ENCODE measurements around the gene FOXN4.
"Not testable (repeated sequence)": the region's sequence is repeated elsewhere in the genome, so short reads cannot be mapped to it uniquely, and the experiment has no call there.

The FOXN4 gene

DNA sequence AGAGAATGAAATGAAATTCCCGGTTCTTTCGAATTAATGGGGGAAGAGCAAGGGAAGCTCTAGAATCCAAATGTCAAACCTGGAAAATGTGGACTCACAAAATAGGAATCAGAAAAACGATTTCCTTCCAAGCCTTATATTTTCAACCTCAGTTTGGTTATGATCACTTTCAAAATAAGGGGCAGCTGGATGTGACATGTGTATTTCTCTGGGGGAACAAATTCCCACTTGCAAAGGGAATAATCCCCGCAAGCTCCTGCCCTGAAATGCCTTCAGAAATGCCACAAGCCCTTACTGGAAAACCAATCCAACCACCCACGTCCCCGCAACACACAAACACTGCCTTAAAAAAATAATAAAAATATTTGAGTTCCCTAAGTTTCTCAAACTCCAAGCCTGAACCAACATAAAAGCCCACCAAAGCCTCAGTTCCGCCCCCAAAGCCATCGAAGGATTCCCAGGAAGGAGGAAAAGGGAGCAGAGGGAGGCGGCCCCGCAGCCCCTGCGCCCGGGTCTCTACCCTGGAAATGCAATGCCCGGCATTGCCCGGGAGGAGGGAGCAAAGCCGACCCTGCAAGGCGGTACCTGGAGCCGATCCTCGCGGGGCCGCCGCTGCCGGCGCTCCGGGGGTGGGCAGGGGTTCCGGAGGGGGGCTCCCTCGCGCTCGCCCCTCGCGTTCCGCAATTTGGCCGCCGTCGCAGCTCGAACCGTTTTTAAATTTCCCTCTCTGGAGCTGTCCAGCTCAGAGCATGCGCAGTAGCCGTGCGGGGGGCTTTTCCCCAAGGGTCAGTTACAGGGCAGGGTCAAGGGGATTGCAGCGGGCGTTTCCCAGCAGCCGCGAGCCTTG, at the start of gene FOXN4:
Gene FOXN4 (minus strand): TSS at position 751 of the 847 bp plus-strand sequence. CDS start 963 bp downstream, outside the sequence.
- DNase-seq, result peak; percentile 7

DNA sequence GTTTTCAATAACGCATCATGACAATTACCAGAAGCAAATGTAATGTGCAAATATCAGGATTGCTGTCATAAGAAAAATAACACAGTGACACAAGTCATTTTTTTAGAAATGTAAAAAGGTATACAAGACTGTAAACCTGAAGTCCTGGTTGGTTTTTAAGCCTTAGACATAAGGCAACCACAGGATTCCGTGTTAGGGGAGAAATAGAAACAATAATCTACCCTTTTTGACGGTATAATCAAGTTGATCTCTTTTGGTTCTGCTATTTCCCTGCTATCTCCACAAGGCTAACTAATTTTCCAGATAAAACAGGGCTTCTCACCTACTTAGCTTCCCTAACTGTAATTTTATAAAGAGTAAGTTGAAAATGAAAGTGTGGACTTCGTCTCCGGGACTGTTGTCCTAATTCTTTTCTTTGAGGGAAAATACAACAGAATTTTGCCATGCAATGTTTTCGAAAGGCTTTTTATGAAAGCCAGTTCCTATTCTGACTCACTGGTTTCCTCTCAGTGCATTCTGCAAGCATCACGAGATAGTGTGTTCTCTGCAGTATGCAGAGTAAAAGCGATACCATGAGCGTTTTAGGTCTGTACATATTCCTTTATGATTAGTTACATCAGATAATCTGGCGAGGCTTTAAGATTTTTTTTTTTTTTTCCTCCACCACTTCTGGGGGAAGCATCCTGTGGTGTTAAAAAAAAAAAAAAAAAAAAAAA, 49.2 kb upstream of the FOXN4 start:
- no peak for DNase-seq

DNA sequence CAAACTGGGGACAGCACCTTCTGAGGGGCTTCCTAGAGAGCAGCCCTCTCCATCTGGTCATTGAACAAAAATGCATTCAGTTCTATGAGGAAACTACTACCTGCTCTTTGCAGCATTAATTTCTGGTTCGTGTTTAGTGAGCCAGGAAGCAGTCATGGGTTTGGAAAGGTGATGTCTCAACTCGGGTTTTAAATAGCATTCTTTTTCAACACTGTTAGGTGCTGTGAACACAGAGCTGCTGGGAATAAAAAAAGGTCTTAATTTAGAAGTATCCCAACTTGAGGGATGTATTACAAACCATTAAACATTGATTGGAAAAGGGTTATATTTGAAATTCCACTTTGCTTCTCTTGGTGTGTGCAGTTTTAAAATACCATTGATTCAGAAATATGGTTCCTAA, 47.9 kb upstream of the FOXN4 start:
- DNase-seq, result no peak

DNA sequence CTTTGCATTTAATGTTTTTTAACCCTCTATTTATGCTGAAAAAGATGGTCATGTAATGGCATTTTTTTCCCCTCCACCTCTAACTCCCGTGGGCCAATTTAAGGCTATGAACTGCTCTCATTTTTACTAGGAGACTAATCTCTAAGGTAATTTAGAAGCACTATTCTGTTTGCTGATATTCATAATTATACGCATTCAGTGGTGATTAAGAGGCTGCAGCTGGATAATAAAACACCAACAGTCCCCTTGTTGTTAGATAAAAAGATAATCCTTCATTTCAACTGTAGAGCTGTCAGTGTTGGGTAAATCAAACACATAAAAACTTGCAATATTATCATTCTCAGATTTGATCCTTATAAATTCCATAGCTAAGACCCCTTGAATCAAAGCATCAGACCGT, 47.5 kb upstream of the FOXN4 start:
- DNase-seq, result no peak

DNA sequence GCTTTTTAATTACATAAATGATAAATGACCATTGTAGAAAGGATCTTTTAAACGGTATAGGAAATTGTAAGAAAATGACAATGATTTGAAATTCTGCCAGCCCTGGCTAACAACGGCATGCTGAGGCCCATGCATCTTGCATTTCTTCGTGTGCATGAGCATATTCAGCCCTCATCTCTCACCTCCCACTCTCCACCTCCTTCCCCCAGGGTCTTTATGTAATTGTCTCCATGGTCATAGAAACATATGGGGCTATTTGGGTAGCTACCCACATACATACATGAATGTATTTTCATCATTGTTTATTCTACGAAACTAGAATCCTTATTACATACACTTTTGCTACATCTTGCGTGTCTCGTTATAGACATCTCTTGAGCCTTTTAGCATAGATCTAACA, 43.1 kb upstream of the FOXN4 start:
- DNase-seq, result no peak

DNA sequence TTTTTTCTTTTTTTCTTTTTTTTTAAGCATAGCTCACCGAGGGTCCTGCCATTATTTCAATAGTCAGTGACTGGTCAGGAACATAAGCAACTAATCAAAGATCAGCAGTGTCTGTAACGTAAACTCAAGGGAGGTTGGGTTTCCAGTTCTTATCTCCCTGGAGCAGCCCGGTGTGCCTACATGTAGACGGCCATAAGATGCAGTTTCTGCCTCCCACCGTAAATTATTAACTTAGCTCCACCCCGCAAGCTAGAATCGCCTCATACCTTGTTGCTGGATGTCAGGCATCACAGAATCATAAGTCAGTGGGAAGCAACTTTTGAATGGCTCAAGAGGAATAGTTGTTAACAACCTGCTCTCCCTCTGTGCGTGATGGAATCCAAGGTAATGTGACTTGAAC, 38.5 kb upstream of the FOXN4 start, which contains the start of gene MYO1H:
Gene MYO1H (plus strand): TSS at position 312 of the 400 bp plus-strand sequence. CDS start 61 bp downstream, at position 373.
- no peak for DNase-seq

DNA sequence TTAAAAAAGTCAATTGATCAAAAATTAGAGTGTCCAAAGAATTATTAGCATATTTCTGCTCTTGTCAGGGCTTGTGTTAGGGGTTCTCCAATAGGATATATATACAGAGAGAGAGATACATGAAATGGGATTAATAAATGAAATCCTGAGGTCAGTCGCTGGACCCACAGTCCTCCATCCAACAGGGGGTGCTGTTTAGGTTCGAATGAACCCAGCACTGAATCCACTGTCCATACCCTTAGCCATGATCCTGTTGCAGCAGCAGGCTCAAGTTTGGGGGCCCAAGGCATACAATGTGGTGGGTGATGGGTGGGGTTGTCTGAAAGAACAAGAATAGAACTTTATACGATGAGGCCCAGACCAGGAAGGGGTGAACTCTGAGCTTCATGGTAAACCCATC, 37.8 kb upstream of the FOXN4 start:
- DNase-seq, result no peak

DNA sequence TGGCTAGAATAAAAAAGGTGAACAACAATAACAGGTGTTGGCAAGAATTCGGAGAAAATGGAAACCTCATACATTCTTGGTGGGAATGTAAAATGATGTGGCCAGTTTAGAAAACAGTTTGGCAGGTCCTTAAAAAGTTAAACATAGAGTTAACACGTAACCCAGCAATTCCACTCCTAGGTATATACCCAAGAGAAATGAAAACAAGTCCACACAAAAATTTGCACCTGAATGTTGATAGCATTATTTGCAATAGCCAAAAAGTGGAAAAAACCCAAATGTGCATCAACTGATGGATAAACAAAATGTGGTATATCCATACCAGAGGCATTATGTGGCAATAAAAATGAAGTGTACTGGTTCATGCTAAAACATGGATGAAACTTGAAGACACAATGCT, 36.3 kb upstream of the FOXN4 start:
- DNase-seq, result no peak

DNA sequence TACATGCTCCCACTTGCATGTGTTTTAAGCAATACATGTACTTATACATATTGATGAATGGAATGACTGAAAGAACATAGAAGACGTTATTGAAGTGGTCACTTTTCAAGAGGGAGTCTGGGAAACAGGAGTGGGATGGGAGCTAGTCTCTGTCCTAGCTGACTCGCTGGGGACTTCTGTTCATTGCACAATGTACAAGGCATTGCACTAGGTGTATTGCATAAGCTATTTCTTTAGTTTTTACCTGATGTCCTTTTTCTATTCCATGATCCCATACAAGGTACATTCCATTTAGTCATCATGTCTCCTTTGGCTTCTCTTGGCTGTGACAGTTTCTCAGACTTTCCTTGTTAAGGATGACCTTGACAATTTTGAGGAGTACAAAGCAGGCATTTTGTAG, 34.6 kb upstream of the FOXN4 start:
- no peak for DNase-seq

- DNase-seq, result no peak
These were observed 27.5 kb upstream of the FOXN4 start for GRCh38 chr12:109336593-109336992.

- DNase-seq, result no peak
These were observed 25.8 kb upstream of the FOXN4 start for GRCh38 chr12:109334887-109335286.

DNA sequence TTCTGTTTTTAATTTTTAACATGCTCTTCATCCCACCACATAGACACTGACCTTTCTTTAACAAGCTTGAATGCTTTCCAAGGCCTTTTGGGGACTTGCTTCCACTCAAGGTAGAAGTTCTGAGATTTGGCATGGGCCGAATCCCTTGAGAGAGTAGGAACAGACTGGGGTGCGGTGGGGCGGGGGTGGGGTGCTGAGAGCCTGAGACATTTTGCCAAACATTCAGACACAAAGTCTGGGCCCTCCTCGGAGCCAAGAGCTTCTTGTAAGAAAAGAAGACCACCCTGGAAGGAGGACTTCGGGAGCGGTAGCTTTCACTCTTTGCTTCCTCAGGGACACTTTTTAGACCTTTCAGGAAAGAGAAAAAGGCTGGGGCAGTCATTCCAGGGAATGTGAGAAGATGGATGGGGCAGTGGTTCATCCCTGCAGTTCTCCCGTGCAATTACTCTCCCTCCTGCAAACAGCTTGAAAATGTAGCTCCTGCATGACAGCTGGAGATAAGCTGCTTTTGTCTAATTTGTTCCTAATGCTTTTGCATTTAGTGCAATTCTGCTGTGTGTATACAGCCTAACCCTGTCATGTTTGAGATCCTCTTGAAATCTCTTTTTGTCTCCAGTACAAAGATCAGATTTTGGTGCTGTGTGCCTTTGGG, 22.3 kb upstream of the FOXN4 start:
- DNase-seq, result no peak

DNA sequence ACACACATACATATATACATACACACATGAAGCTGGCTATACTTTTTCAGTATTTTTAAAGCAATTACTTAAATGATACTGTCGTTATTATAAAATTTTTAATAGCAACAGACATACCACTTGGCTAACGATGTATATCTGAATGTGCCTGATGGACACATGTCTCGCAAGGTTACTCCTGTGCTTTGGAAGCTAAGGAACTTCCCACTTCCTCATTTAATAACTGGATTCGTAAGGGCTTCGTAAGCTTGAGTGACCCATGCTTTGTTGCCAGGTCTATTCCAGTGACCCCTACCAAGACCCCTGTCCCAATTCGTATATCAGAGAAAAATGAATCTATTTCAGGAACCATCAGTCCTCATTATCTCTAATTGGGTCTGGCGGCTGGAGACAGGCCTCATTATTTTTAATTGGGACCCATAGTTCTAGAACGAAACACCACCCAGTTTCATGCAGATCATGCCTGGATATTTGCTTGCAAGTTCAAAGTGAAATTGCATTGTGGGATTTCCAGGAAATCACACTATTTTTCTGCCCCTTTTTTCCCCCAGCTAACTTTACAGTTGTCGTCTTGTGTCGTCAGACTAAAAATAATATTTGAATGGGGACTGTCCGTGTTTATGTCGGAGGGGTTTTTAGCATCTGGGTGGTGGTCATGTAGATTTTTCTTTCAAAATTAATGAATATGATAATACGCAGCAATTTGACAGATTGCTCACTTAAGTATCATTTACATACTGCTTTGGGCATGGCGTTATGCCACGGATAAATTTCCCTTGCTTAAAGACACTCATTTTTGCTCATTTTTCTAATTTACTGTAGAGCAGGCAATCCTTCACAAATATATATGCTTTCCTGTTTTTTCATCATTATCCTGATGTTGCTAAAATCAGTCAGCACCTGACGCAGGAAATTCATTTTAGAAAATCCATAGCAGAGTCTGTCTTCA, 21.5 kb upstream of the FOXN4 start:
- DNase-seq, result no peak

DNA sequence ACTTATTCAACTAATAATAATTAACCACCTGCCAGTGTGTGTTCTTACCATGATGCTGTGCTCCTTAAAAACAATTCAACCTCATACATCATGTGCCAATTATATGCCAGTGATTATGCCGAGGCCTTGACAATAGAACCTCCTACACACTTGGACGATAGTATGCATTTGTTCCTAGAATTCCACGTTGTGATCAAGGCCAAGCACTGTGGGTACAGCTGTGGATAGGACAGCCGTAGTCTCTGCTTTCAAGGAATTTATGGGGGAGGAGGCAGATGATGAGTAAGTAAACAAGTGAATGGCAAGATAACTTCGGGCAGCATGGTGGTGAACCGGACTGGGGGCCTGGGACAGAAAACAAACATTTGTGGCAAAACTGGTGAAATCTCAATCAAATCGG, 20.6 kb upstream of the FOXN4 start:
- no peak for DNase-seq

DNA sequence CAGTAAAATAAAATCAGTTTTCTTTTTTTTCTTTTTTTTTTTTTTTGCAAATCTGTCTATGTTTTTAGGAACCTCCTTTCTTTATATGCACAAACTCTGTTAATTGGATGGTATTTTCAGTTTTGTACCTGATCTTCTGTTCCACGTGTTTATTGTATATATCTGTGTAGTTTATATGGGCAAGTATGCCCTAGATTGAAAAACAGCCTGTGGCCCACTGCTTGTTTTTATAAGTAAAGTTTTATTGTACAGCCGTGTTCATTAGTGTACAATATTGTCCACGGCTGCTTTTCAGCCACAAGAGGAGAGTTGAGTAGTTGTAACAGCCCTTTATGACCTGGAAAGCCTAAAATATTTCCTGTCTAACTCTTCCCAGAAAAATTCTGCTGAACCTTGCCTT, 19.9 kb upstream of the FOXN4 start:
- DNase-seq, result no peak

DNA sequence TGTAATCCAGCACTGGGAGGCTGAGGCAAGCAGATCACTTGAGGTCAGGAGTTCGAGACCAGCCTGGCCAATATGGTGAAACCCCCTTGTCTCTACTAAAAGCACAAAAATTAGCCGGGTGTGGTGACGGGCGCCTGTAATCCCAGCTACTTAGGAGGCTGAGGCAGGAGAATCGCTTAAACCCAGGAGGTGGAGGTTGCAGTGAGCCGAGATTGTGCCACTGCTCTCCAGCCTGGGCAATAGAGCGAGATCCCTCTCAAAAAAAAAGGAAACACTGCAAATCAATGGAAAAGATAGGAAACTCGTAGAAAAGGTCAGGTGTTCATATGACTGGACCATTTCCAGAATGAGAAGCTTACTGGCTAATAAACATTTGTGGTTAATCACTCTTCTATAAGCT, 12.2 kb upstream of the FOXN4 start:
- DNase-seq, result not testable (repeated sequence)

- DNase-seq, result peak; percentile 25
These were observed 1.4 kb upstream of the FOXN4 start for GRCh38 chr12:109310247-109311125.

DNA sequence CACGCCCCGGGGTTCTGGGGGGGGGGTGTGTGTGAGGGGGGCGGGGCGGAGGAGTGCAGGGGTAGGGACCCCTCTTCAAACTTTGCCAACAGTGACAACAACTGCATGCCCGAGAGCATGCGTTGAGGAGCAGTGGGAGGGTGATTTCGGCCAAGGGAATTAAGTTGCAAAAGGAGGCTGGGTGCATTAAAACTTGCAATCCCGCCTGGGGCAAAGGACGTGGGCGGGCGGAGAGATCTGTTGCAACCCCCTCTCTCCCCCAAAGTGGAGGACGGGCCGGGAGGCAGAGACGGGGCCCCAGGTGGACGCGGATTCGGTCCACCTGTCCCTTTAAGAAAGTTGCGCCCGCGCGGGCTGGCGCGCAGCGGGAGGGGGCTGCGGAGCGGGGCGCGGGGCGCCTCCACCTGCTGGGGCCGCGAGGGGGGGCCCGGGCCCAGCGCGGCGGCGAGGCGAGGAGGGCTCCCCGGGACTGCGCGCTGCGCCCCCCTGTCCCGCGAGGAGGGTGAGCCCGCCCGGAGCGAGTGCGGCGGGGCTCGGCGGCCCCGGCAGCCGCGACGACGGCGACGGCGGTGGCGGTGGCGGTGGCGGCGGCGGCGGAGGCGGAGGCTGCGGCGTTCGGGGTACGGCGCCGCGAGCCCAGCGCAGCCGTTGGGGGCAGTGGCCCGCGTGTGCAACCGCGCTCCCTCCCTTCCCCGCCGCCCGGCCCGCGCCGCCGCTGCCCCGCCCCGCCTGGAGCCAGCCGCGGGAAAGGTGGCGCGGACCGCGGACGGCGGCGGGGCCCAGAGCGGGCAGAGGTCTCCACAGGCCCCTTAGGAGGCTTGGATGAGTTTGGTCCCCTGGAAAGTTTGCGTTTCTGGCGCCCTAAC, 530 bp upstream of the FOXN4 start:
- no peak for DNase-seq

- no peak for DNase-seq
These were observed 2.0 kb downstream of the FOXN4 start for GRCh38 chr12:109307051-109307450.

DNA sequence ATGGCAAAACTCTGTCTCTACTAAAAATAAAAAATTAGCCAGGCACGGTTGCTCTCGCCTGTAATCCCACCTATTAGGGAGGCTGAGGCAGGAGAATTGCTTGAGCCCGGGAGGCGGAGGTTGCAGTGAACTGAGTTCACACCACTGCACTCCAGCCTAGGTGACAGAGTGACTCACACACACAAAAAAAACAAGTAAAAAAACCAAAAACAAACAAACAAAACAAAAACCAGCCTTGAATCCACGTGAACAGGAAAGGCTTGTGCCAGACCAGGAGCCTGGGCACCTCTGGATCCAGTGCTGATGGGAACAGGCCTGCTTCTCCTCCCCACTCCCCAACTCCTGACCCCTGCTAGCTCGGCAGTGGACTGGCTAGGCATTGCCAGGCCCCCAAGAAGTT, 3.5 kb downstream of the FOXN4 start:
- DNase-seq, result no peak

Data from stimulated activated CD4-positive, alpha-beta T cell treated with anti-CD3 and anti-CD28 coated beads, Interleukin-4, amount 100 ng/mL, for 1 hour (primary cell).